H4 (cell line): Measurements from ENCODE around the gene TPD52L2. TPM values are rescaled to one million over a fixed set of nuclear protein-coding genes. Genes with fewer than 3 reads are reported as not detected.

Source experiments
- DNase-seq: peaks from one replicate; pipeline ENCODE4 v3.0.0-alpha.2; 2015; ENCODE audit warnings: low spot score
- total RNA-seq: library from RNA; depleted of rRNA; stranded (reverse); fragments of >200 nt; shearing (Covaris generic); gene quantifications from 2 replicates; pipeline ENCODE4 v1.2.3, GENCODE V29; 2014; rRNA removed

The TPD52L2 gene
- total RNA-seq, 1 experiment from 2014 or later: 56.7 TPM

- no peak for DNase-seq
These were observed 66.0 kb downstream of the TPD52L2 start for GRCh38 chr20:63930971-63931553.

GRCh38 chr20:63931735-63932134 lies 66.7 kb downstream of the TPD52L2 start:
- no peak for DNase-seq

GRCh38 chr20:63932606-63933160 lies 67.6 kb downstream of the TPD52L2 start:
- no peak for DNase-seq

GRCh38 chr20:63933646-63934045 lies 68.6 kb downstream of the TPD52L2 start:
- DNase-seq: no peak

- DNase-seq: no peak
These were observed 69.4 kb downstream of the TPD52L2 start for GRCh38 chr20:63934271-63935068.

GRCh38 chr20:63935447-63935846 lies 70.4 kb downstream of the TPD52L2 start:
- no peak for DNase-seq

- no peak for DNase-seq
These were observed 72.5 kb downstream of the TPD52L2 start for GRCh38 chr20:63937596-63937995.

GRCh38 chr20:63939061-63939935 lies 74.2 kb downstream of the TPD52L2 start:
- no peak for DNase-seq

GRCh38 chr20:63940071-63940471 lies 75.0 kb downstream of the TPD52L2 start:
- DNase-seq: no peak

GRCh38 chr20:63940472-63941266 lies 75.6 kb downstream of the TPD52L2 start:
- no peak for DNase-seq

Other genes starting within 250 kb of the TPD52L2 start
- 5.5 and 6.0 TPM in 2 replicates for gene GMEB2, start 238.2 kb upstream of the TPD52L2 start, total RNA-seq
- gene STMN3, start 211.8 kb upstream of the TPD52L2 start, total RNA-seq: 9.4 and 18.9 TPM in 2 replicates
- 8.6 and 11.6 TPM in 2 replicates for gene RTEL1, start 207.0 kb upstream of the TPD52L2 start, total RNA-seq
- 0.10 and 0.39 TPM in 2 replicates for gene TNFRSF6B, start 168.6 kb upstream of the TPD52L2 start, total RNA-seq
- 24.6 and 36.0 TPM in 2 replicates for gene ARFRP1, start 157.3 kb upstream of the TPD52L2 start, total RNA-seq
- 5.4 and 9.4 TPM in 2 replicates for gene ZGPAT, start 157.2 kb upstream of the TPD52L2 start, total RNA-seq
- gene LIME1, start 128.6 kb upstream of the TPD52L2 start, total RNA-seq: 0.27 and 0.68 TPM in 2 replicates
- gene SLC2A4RG, start 125.5 kb upstream of the TPD52L2 start, total RNA-seq: 12.9 and 18.8 TPM in 2 replicates
- 0.68 and 3.1 TPM in 2 replicates for gene ZBTB46, start 34.0 kb upstream of the TPD52L2 start, total RNA-seq
- gene ABHD16B, start 3.8 kb upstream of the TPD52L2 start, total RNA-seq: not detected in 2 replicates
- gene DNAJC5, start 29.9 kb downstream of the TPD52L2 start, total RNA-seq: 16.1 and 21.0 TPM in 2 replicates
- 14.1 and 16.1 TPM in 2 replicates for gene UCKL1, start 91.1 kb downstream of the TPD52L2 start, total RNA-seq
- gene ZNF512B, start 104.7 kb downstream of the TPD52L2 start, total RNA-seq: 2.2 and 4.4 TPM in 2 replicates
- not detected in 2 replicates for gene SAMD10, start 114.4 kb downstream of the TPD52L2 start, total RNA-seq
- gene PRPF6, start 115.9 kb downstream of the TPD52L2 start, total RNA-seq: 35.9 and 36.5 TPM in 2 replicates
- gene C20orf204, start 170.9 kb downstream of the TPD52L2 start, total RNA-seq: 0.08 TPM in 1 of 2 replicates, not detected in the other
- gene SOX18, start 184.4 kb downstream of the TPD52L2 start, total RNA-seq: 0.19 TPM in 1 of 2 replicates, not detected in the other
- 40.6 and 41.7 TPM in 2 replicates for gene TCEA2, start 197.9 kb downstream of the TPD52L2 start, total RNA-seq
- 18.5 and 19.8 TPM in 2 replicates for gene RGS19, start 214.2 kb downstream of the TPD52L2 start, total RNA-seq
- 0.23 and 0.97 TPM in 2 replicates for gene OPRL1, start 214.8 kb downstream of the TPD52L2 start, total RNA-seq
- gene LKAAEAR1, start 219.1 kb downstream of the TPD52L2 start, total RNA-seq: 0.60 TPM in 1 of 2 replicates, not detected in the other
- not detected in 2 replicates for gene NPBWR2, start 242.3 kb downstream of the TPD52L2 start, total RNA-seq